Pulmonary artery endothelial cell (primary cell): ENCODE measurements around the gene FAS. TPM values are rescaled to one million over a fixed set of nuclear protein-coding genes. Genes with fewer than 3 reads are reported as not detected.

Experiments
- DNase-seq: peaks from one replicate; pipeline ENCODE4 v3.0.0-alpha.2; 2011; ENCODE audit warnings: low read depth, low spot score
- total RNA-seq: library from RNA; depleted of rRNA; stranded (reverse); fragments of >200 nt; gene quantifications from 2 replicates; pipeline ENCODE4 v1.2.3, GENCODE V29; 2014

FAS gene
- total RNA-seq, 1 donor from 2014 or later = 16.8 TPM

DNA sequence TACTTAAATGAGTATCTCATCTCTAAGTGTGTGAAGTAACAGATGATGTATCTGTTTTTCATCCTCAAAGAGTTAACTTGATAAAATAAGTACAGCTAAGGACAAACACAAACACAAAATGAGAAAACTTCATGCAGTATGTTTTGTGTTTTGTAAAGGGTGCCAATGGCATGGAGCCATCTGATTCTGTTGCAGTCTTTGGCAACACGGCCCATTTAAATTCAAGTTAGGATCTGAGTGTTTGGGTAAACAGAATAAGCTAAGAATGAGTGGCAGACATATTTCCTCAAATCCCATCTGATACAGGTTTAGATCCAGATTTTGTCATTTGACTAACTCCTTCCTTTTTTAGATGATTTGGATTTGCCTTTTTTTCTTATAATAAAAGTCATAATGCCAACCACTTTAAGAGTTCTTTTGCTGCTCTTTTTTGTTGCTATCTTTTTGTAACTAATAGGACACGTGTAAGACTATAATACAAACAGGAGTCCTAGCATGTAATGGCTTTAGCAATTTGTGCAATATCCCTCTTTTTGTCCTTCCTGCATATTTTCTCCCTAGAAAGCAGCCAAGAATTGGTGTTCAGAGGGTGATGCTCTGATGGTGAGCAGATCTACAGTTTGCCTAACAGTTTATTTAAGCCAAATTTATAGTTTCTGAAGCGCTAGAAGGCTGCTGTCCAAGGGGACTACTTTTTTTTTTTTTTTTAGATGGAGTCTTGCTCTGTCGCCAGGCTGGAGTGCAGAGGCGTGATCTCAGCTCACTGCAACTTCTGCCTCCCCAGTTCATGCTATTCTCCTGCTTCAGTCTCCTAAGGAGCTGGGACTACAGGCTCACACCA is 19.2 kb upstream of the FAS start:
- no peak for DNase-seq

DNA sequence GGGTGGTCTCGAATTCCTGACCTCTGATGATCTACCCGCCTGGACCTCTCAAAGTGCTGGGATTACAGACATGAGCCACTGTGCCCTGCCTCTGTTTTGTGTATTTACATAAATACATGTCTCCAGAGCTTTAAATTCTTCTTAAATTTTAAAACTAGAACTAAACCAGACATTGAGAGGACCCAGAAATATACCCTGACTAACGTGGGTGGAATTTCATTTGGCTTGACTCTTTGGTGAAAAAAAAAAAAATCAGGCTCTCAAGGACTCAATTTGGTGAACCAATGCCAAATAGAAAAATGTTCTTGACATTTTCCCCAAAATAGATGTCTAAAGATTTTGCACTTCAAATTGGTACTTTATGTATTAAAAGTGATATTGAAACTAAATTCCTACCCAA is 16.6 kb upstream of the FAS start:
- no peak for DNase-seq

DNA sequence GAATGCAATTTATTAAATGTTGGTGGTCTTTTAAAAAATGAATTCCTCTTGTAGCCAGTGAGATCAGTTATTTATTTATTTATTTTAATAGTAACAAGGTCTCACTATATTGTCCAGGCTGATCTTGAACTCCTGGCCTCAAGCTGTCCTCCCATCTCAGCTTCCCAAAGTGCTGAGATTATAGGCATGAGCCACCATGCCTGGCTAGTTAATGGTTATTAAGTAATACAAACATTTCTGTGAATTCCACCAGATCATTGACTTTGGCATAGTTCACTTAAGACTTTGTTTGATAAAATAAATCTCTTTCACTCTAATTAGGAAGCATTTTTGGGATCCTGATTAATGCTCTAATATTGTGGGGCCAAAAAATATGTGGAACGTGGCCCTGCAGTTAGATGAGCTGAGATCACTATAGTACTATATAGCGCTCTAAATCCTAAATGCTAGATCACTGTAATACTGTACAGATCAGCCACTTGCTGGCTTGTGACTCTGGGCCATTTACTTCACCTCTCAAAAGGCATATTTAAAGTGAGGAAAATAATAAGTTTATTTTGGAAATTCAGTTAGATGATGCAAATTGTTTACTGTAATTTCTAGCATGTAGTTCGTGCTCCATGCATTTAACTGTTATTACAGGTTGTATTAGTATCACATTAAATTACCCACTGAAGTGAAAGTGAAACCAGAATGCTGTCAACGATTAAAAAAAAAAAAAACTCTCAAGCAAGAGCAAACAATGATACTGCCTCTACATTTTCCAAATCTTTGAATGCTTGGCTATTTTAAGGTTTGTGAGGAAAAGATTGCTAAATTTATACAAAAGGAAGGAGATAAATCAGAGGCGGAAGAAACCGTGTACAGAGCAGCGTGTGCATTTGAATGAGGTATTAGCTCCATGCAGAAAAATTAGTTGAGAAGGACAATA is 15.9 kb upstream of the FAS start:
- no peak for DNase-seq

DNA sequence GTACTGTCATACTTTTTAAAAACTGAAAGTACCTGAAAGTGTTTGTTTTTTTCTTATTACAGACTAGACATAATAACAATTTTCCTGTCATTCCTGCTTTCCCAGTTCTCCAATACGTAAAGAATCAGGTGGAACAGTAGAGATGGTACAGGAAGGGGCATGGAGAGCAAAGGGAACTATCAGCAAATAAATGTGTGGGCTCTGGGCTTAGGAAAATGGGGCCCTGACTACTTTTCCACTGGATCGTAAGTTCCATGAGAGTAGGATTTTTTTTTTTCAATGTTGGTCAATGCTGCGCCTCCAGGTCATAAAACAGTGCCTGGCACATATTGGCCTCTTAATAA is 15.2 kb upstream of the FAS start:
- no peak for DNase-seq

DNA sequence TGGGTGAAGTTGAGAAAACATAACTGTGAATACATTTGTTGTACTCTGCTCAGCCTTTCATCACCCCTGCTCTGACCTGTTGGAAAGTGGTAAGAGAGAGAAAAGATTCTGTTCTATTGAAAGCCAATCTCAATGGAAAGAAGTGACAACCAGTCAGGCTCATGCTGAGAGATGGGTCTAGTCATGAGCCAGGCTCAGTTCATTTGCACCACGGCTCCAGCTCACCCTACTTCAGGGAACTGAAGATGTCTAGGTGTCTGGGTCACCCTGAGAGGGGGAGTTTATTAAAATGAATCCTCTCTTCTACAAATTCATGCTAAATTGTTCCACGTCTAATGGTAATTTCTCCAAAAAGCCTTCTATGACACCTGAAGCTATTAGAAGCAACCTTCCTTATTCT is 12.1 kb upstream of the FAS start:
- no peak for DNase-seq

DNA sequence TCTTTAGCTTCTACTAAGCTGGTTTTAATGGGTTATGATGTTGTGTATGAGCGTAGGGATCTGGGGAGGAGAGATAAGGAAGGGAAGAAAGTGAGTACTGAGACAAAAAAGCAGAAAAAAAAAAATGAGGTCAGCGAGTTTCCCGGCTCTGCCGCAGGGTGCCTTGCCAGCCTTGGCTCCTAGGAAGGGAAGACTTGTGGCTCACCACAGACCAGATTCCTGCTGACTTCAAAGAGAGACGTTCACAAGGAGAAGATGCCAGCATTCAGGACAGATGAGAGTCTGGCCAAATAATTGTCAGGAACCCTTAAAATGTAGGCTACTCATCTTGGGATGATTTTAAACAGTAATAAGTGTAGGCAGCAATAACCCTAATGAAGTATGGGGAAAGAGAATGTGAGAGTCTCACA is 11.4 kb upstream of the FAS start:
- no peak for DNase-seq

DNA sequence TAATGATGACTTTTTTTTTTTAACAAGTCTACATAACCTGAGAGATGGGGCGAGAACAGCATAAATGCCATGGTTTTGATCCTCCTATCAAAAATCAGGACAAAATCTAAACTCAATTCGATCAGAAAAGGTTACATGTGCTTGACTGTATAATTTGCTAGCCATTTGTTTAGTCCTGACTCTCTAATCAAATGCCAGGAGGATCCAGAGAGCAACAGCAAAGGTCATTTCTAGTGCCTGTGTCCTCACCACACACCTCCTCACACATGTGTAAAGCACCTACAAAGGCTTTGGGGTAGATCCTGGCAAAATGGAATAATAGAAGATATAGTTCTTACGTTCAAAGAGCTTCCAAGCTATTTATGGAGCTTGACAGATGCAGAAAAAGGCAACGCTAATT is 11.0 kb upstream of the FAS start:
- DNase-seq = no peak

DNA sequence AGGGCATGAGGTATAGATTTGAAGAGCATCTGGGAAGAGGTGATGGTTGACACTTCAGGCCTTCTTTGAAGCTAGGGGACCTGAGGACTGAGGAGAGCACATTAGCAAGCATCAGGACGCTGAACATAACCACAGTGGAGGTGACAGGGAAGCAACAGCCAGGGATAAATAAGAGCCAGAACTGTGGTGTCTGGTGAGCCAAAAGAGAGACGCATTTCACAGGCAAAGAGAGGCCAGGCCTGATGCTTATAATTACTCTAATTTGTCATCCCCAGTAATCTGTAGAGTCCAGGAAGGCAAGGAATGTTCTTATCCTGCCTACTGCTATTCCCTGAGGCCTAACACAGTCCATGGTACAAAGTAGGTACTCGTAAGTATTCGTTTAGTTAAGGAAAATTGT is 10.4 kb upstream of the FAS start:
- DNase-seq = no peak

DNA sequence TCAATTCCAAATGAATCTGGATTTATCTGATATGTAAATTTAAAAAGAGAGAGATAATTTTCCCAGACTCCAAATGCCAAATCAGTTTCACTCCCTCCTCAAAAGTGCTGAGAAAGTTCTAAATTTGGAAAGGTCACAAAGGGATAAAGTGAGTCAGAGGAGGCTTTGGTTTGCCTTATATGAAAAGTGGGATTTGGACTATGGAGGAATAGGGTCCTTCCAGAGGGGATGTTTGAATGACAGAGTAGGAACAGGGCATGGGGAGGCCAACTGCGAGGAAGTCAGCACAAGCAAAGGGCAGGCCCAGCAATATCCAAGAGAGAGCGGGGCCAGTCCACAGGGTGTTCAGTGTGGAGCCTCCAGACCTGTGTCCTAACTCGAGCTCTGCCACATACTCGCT is 9.8 kb upstream of the FAS start:
- DNase-seq = no peak

DNA sequence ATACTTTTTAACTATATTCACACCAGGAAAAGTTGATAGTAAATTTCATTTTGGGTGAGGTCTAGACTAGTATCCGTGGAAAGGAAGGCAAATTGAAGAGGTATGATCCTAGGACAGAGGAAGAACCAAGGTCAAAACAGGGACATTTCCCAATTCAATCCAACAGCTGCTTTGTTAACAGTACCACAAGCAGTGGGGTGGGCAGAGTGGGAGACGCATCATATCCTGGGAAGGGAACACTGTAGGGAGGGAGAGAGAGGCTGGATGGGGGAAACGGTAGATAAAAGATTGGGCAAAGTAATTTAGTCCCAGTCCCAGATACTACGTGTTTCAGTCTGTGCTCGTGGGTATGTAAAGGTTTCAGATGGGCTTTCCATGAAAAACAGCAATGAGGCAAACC is 9.2 kb upstream of the FAS start:
- no peak for DNase-seq

DNA sequence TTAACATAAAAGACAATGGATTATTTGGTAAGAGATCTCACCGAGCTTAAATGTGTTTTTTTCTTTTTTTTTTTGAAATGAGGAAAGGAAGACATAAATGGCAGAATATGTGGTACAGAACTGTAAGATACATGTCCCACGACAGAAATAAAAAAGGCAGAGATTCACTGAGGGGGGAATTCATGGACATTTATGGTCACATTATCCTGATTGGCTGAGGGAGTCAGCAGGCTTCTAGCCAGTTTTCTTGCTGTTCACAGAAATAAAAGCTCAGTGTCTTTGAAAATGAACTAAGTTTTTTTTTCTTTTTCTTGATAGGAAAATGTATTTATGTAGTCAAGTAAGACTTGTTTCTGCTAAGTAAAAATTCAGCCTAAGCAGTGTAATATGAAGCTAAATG is 8.2 kb upstream of the FAS start:
- no peak for DNase-seq

DNA sequence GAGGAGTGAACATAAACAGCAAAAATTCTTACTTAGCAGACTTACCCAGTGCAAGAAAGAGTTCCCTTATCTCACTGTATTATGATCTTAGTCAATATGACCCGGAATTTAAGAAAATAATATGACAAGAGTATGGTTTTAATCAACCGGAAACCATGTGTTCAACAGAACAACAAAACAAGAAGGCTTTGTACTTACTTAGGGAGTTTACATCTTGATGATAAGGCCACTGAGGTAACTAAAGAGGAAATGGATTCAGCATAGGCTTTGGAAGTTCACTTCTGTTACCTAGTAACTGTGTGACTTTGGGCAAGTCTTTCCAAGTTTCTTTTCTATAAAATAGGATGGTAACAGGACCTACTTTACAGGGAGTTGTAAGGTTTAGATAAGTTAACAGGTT is 7.4 kb upstream of the FAS start:
- peak; percentile 68 for DNase-seq

DNA sequence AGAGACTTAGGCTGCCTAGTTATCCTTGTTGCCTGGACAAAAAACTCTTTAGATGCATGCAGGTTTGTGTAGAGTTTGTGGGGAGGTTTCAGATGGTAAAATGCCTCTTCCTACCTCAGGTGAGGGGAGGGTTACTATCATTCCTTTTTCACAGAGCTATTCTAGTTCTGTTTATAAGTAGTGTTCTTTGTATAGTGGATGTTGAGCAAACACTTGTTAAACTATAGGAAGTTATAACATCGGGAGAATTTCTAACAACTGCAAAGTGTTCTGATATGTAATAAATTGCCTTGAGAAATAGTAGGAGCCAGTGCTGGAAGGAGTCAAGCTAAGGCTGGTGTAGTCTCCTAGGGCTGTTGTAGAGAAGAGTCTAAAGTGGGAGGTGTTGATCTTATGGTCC is 6.7 kb upstream of the FAS start:
- no peak for DNase-seq

DNA sequence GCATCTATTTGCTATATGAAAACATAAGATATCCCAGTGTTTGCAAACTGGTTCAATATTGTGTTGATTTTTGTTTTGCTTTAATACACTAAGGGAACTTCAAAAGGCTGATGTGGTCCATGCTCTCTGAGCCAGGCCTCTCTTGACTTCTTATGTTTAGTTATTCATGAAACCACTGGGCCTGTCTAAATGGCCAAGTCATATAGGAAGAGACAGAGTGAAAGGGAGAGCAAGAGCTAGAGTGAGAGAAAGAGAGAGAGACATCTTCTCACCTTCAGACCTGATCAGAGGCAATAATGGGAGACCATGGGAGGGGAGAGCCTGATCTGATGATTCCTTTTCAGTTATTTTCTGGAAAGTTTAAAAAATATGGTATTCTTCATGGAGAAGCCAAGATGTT is 6.1 kb upstream of the FAS start:
- no peak for DNase-seq

DNA sequence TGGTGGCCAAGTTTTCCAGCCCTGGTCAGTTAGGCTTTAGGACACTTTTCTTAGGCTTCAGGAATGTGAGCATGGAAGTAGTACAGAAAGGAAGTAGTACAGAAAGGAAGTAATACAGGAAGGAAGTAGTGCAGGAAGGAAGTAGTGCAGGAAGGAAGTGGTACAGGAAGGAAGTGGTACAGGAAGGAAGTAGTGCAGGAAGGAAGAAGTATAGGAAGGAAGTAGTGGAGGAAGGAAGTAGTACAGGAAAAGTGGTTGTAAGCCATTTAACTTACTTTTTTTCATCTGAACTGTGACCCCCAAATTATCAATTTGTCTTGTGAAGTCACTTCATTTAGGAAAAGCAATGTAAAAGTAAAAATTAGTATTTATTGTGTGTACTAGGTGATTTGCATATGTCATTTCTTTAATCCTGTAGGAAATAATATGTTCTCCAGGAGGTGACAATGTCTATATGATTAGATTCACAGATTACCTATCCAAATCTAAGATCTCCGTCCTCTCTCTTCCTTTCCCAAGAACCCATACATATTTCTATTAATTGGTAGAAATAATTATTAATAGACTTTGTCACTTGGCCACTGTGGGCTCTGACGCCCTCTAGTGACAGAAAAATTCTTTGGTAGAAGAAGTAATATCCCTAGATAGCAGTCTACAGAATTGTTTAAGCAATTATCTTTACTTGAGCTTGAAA is 3.9 kb upstream of the FAS start:
- DNase-seq = no peak

DNA sequence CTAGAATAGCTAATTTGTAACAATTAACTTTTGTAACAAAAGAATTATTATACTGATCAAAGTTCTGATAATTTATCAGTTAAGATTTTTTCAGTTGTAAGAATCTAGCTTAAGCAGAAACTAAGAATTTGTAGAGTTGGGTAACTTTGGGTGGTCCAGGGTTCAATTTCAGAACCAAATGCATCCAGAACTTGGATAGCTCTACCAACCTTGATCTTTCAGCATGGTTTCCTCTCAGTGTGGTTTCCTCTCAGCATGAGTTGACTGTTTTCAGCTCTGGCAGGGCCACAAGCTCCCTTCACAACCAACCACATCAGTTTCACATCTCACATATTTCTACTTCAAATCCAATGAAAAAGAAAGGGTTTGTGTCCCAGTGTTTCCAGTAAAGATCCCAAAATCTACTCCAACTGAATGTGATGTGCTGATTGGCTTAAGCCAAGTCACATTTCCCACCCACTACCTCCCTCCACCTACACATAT is 3.3 kb upstream of the FAS start:
- no peak for DNase-seq

DNA sequence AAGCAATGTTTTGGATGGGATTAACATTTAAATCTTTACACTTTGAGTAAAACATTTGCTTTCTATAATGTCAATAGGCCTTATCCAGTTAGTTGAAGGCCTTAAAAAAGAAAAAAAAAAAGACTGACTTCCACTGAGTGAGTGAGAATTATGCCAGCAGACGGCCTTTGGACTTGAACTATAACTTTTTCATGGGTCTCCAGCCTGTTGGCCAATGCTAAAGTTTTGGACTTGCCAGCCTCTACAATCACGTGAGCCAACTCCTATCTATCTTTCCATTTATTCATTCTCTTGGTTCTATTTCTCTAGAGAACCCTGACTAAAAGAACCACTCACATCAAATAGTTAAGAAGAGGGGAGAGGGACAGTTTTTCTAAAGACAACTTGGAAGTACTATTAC is 2.8 kb upstream of the FAS start:
- no peak for DNase-seq

DNA sequence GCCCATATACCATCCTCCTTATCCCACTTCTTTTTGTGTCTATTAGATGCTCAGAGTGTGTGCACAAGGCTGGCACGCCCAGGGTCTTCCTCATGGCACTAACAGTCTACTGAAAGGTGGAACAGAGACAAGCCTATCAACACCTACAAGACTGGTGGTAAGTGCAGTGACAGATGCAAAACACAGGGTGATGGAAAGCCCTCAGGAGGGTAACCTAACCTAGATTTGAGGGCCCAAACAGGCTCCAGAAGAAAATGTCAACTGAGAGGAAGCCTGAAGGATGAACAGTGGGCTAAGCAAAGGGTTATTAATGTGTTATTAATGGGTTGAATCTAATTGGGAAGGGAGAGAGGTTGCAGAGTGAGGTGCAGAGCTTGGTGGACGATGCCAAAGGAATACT is 1.2 kb upstream of the FAS start:
- DNase-seq = no peak

DNA sequence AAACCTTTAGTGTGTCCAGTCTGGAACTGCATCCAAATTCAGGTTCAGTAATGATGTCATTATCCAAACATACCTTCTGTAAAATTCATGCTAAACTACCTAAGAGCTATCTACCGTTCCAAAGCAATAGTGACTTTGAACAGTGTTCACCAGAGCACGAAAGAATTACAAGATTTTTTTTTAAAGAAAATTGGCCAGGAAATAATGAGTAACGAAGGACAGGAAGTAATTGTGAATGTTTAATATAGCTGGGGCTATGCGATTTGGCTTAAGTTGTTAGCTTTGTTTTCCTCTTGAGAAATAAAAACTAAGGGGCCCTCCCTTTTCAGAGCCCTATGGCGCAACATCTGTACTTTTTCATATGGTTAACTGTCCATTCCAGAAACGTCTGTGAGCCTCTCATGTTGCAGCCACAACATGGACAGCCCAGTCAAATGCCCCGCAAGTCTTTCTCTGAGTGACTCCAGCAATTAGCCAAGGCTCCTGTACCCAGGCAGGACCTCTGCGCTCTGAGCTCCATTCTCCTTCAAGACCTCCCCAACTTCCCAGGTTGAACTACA is 694 bp upstream of the FAS start:
- DNase-seq = peak; percentile 63

DNA sequence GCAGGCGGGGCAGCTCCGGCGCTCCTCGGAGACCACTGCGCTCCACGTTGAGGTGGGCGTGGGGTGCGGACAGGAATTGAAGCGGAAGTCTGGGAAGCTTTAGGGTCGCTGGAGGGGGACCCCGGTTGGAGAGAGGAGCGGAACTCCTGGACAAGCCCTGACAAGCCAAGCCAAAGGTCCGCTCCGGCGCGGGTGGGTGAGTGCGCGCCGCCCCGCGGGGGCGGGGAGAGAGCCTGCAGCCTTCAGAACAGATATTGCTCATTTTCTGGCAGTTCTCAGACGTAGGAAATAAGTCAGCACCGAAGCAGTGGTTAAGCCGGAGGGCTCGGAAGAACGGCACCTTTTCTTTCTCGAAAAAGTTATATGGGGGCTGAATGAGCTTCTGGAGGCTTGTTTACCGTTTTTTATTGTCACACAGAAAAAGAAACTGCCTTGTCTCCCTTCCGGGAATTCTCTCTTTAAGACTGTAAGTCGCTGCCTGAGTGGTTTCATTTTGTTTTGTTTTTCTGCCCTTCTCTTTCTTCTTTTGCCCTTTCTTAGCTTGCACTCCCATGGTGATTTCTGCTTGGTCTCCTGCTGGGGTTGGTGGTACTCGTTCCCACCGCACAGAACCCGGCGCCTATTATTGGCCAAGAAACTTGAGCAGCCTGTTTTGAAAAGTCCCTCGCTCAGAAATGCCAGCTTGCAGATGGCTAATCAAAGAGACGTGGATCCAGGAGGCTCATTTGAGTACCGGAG is 732 bp downstream of the FAS start:
- no peak for DNase-seq

DNA sequence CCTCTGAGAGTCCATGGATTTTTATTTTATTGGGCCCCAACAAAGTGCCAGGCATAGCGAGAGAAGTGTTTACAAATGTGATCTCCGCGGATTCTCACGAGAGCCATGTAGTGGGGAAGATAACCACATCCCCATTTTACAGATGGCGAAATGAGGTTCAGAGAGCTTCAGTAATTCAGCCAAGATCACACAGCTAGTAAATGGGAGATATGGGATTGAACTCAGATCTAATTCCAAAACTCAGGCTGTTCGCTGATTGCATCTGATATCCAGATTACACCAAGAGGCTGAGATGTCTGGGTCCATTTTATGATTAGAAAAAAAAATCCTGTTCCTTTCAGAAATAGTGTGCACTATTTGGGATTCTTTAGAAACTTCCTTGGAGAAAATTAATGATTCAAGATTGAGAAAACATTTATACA is 1.3 kb downstream of the FAS start:
- no peak for DNase-seq
